OCI-LY3 (cell line): Measurements from ENCODE around the gene CISD2.

Source experiments
- EZH2phosphoT487 ChIP-seq: fragments of 200-600 bp; shearing (Covaris generic); IDR thresholded peaks from 2 replicates; pipeline ENCODE4 v1.6.1; 2018; ENCODE audit warnings: antibody characterized with exemption, mixed run types, low read depth
- TF ChIP-seq, protein P1 (sequence below): fragments of 200-600, 300-600 bp; sonication (generic); IDR thresholded peaks from 2 replicates; pipeline ENCODE4 v1.5.1; 2014; ENCODE audit warnings: antibody characterized with exemption, low read length, low read depth

DNA sequence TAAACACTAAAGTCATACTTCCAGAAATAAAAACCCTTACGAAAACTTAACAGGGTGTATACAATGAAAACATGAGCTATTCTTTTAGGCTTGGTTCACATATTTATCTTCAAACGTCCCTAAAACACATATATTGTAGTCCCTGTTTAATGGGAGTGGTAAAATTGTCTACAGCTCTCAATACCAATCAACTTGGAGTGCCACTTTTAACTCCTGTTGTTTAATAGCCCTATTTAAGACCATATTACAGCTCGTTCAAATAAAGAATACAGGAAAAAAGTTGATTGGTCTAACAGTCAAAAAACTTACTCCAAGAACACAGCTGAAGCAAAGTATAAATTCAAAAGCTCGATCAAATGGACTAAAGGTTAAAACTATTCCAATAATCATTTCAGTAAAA is 45.3 kb upstream of the CISD2 start:
- TF ChIP-seq, protein P1, sequence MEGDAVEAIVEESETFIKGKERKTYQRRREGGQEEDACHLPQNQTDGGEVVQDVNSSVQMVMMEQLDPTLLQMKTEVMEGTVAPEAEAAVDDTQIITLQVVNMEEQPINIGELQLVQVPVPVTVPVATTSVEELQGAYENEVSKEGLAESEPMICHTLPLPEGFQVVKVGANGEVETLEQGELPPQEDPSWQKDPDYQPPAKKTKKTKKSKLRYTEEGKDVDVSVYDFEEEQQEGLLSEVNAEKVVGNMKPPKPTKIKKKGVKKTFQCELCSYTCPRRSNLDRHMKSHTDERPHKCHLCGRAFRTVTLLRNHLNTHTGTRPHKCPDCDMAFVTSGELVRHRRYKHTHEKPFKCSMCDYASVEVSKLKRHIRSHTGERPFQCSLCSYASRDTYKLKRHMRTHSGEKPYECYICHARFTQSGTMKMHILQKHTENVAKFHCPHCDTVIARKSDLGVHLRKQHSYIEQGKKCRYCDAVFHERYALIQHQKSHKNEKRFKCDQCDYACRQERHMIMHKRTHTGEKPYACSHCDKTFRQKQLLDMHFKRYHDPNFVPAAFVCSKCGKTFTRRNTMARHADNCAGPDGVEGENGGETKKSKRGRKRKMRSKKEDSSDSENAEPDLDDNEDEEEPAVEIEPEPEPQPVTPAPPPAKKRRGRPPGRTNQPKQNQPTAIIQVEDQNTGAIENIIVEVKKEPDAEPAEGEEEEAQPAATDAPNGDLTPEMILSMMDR, result no peak
- no peak for TF ChIP-seq EZH2phosphoT487
